Body of pancreas (tissue), 4 donors: ENCODE measurements around the gene KIF26A.

Source experiments
- CTCF ChIP-seq, 7 experiments: fragments of 450-650 bp in 4 of 7; fragments of 200-600 bp in 3 of 7; sonication (generic) in 3 of 7; IDR thresholded peaks; one replicate each; pipeline ENCODE4 v1.5.1; 2016 to 2019; ENCODE audit warnings: antibody characterized with exemption in 7 of 7
- POLR2A ChIP-seq, 3 donors: fragments of 450-650 bp; IDR thresholded peaks; one replicate each; pipeline ENCODE4 v1.6.1; 2016; ENCODE audit warnings: antibody characterized with exemption in 3 of 3, mild to moderate bottlenecking in 2 of 3

GRCh38 chr14:104223101-104224041, 85.0 kb downstream of the KIF26A start:
- TF ChIP-seq CTCF (IDR thresholded peaks at IDR 0.05) (no peak), POLR2A (IDR thresholded peaks at IDR 0.05) (no peak)
